GM21737 (cell line): ENCODE measurements around the gene HBQ1.
"Not testable (repeated sequence)": the region's sequence is repeated elsewhere in the genome, so short reads cannot be mapped to it uniquely, and the experiment has no call there.

Source experiments
- ATAC-seq: cut with Tn5 transposase; IDR thresholded peaks from one replicate; pipeline ENCODE4 v1.9.1; 2021; ENCODE audit warnings: mild to moderate bottlenecking, moderate library complexity; ENCODE audit not compliant: unreplicated experiment

The HBQ1 gene

DNA sequence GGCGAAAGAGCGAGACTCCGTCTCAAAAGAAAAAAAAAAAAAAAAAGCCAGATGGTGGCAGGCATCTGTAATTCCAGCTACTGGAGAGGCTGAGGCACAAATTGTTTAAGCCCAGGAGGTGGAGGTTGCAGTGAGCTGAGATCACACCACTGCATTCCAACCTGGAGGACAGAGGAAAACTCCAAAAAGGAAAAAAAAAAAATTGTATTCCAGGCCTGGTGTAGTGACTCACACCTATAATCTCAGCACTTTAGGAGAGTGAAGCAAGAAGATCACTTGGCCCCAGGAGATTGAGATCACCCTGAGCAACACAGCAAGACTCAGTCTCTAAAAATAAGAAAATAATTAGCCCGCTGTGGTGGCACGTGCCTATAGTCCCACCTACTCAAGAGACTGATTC, 20.1 kb downstream of the HBQ1 start:
- ATAC-seq, result no peak

GRCh38 chr16:203246-203645, 23.0 kb downstream of the HBQ1 start:
- no peak for ATAC-seq

DNA sequence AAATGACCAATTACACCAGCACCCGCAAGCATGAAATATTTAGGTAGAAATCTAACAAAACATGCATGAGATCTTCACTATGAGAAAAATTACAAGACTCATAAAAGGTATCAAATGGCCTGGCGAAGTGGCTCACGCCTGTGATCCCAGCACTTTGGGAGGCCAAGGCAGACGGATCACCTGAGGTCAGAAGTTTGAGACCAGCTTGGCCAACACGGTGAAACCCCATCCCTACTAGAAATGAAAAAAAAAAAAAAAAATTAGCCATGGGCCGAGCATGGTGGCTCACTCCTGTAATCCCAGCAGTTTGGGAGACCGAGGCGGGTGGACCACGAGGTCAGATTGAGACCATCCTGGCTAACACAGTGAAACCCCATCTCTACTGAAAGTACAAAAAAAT, 23.8 kb downstream of the HBQ1 start:
- ATAC-seq, result not testable (repeated sequence)

- not testable (repeated sequence) for ATAC-seq
Measured at GRCh38 chr16:209359-209758, 29.1 kb downstream of the HBQ1 start.

DNA sequence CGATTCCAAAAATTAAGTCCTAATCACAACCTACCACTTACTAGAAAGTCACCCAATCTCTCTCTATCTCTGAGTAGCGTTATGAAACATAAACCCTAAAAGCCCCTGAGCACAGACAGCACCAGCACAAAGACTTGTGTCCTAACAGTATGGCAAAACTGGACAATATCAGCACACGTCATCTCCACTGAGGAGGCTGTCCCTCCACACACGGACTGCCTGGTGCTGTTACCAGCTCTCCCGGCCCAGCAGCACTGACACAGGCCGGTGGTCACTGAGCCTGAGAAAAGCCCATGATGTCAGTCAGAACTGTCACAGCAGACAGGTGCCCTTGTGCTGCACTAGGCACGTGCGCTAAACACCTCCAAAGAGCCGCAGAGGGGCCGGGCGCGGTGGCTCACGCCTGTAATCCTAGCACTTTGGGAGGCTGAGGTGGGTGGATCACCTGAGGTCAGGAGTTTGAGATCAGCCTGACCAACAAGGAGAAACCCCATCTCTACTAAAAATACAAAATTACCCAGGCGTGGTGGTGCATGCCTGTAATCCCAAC, 31.4 kb downstream of the HBQ1 start:
- not testable (repeated sequence) for ATAC-seq

- ATAC-seq, result no peak
Measured at GRCh38 chr16:212999-213398, 32.7 kb downstream of the HBQ1 start.

DNA sequence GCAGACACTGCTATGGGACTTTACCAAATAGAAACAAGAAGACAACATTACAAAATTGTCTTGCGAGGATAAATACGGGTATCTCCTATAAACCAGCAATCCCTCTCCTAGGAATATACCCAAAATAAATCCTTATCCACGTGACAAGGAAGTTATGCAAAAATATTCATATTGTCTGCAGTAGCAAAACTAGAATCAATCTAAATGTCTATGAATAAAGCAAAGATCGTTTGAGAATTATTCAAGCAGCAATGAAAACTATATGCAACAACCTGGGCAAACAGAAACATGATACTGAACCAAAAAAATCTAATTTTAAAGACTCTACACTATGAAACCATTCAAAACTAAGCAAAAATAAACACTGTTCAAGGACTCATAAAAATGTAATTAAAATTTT, 39.8 kb downstream of the HBQ1 start:
- no peak for ATAC-seq

DNA sequence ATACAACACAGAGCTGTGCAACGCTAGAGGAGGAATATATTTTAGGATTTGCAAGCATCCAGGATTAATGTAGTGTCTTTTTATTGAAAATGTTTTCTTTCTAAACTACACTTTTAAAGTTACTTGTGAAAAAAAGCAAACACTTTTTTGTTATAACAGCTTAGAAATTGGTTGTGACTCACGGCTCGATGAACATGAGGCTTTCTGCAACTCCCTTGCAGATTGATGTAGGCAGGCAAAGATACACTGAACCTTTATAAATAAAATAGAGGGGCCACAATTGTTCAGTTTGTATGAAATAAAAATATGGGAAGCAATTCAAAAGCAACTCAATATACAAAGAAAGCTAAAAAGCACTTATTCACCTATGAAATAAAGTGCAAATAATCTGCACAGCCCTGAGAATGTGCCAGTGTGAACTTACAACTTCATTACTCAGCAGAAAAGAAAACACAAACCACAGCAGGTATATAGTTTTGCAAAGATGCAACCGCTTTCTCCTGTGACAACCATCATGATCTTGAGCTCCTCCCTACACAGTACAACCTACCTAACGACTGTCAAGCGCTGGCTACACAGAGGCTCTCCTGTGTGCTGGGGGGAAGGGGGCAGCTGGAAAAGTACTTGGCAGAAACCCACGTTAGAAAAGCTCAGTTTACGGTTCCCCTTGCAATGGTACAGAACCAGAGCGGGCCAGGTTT, 48.0 kb downstream of the HBQ1 start:
- ATAC-seq, result no peak

DNA sequence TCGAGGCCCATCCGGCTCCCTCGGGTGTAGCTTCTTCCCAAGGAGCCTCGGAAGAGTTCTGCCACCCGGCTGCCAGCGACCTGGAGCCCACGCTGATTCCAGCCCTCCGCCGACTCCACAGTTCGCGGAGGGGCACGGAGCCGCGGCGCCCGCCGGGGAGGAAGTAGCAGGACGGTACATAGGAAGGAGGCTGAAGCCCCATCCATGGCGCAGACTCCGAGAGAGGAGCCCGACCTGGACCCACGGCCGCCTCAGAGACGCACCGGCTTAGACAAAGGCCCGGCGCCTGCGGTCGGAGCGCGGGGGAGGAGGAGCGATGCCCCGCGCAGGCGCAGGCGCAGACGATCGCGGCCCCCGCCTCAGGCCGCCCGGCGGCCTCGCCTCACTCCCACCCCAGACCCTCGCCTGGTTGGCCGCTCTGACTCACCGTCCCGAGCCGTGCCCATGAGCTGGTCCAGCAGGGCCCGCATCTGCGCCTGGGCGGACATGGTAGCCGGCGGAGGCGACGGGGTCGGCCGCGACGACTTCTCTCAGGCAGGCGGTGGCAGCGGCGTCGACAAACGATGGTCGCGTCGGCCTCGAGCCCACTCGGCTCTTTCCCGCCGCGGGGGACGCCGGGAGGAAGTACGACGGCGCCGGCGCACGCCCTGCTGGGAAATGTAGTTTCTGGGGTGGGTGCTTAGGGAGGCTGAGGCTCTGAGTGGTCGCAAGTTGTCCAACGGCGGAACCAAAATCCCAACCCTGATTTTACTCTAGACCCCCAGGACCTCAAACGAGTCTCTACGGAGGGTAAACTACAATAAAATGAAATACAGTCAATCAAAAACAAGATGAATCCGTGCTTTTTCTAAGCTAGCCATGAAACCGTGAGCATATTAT, 48.8 kb downstream of the HBQ1 start, which contains the start of gene LUC7L:
TSS of gene LUC7L (minus strand) at position 598 of the 879 bp plus-strand sequence. CDS start at position 488, 110 bp downstream.
- peak; percentile 78 for ATAC-seq

GRCh38 chr16:229731-230281, 49.5 kb downstream of the HBQ1 start:
- ATAC-seq, result no peak

GRCh38 chr16:230351-230750, 50.1 kb downstream of the HBQ1 start:
- ATAC-seq, result not testable (repeated sequence)
